ENCODE measurements around the gene TFB2M. TPM values are rescaled to one million over a fixed set of nuclear protein-coding genes. Genes with fewer than 3 reads are reported as not detected.

Gene TFB2M
- total RNA-seq, 1 donor from 2014 or later: 9.5 TPM

DNA sequence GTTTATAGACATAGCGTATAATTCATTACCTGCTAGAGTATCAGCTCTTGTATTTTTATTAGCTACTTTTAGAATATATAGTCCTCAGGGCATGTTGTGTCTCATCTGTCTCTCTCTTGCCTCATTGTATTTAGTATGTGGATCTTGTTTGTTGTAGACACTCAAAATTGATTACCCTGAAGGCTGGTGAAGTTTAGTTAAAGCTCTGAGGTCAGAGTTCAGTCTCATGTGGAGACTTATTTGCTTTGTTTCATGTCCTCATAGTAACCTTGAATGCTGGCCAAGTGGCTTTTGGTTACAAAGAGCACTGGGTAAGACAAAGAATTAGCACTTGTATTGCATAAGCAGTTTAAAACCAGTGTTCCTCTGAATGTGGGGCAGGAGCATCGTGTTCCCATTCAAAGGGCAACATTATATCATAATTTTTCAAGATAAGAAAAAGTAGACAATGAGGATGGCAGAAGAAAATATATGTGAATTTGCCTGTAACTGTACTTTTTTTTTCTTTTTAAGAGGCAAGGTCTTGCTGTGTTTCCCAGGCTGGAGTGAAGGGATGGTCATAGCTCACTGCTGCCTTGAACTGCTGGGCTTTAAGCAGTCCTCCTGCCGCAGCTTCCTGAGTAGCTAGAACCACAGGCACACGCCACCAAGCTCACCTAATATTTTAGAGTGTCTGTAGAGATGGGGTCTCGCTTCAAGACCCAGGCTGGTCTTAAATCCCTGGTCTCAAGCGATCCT is 17.6 kb upstream of the TFB2M start:
- no peak for DNase-seq (ENCODE audit: low spot score)
- H3K9me3 Mint-ChIP-seq (ENCODE audit: unreplicated experiment): no peaks in the 10 kb centered on the region

DNA sequence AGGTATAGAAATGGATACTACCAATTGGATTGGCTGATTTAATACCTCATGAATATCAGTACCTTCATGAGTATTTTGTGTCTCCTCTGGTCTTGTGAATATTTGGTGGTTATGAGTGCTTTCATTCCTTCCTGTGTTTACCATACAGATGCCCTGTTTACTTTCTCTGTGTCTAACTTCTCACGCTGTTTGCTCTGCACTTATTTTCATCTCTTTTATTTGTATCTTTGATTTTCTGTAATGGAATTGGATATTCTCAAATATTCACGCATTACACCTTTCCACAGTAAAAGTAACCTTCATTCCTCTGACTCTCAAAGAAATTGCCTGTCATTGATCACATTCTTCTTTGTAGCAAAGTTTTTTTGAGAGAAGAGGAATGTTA is 17.0 kb upstream of the TFB2M start:
- TF ChIP-seq, protein P1, sequence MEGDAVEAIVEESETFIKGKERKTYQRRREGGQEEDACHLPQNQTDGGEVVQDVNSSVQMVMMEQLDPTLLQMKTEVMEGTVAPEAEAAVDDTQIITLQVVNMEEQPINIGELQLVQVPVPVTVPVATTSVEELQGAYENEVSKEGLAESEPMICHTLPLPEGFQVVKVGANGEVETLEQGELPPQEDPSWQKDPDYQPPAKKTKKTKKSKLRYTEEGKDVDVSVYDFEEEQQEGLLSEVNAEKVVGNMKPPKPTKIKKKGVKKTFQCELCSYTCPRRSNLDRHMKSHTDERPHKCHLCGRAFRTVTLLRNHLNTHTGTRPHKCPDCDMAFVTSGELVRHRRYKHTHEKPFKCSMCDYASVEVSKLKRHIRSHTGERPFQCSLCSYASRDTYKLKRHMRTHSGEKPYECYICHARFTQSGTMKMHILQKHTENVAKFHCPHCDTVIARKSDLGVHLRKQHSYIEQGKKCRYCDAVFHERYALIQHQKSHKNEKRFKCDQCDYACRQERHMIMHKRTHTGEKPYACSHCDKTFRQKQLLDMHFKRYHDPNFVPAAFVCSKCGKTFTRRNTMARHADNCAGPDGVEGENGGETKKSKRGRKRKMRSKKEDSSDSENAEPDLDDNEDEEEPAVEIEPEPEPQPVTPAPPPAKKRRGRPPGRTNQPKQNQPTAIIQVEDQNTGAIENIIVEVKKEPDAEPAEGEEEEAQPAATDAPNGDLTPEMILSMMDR (IDR thresholded peaks at IDR 0.05; ENCODE audit: unreplicated experiment): no peak
- Mint-ChIP-seq H3K27ac (ENCODE audit: unreplicated experiment) (no peak overlapping the region), H3K4me3 (ENCODE audit: unreplicated experiment) (no peak overlapping the region), H3K27me3 (ENCODE audit: unreplicated experiment) (no peaks in the 10 kb centered on the region), H3K9me3 (ENCODE audit: unreplicated experiment) (no peaks in the 10 kb centered on the region), H3K4me1 (ENCODE audit: unreplicated experiment) (peaks cover 11% of the 10 kb centered on the region), H3K36me3 (ENCODE audit: low read depth, unreplicated experiment) (peaks cover 7% of the 10 kb centered on the region)
- DNase-seq (ENCODE audit: low spot score): no peak

More for the DNA sequence above, 17.6 kb upstream of the TFB2M start:
- no peaks in the 10 kb centered on the region for H3K27me3 Mint-ChIP-seq (ENCODE audit: unreplicated experiment)
- peaks cover 8% of the 10 kb centered on the region for H3K4me1 Mint-ChIP-seq (ENCODE audit: unreplicated experiment)
- peaks cover 7% of the 10 kb centered on the region for H3K36me3 Mint-ChIP-seq (ENCODE audit: low read depth, unreplicated experiment)
- H3K27ac Mint-ChIP-seq (ENCODE audit: unreplicated experiment): no peak overlapping the region
- TF ChIP-seq, protein P1 (IDR thresholded peaks at IDR 0.05; ENCODE audit: unreplicated experiment): no peak
- no peak overlapping the region for H3K4me3 Mint-ChIP-seq (ENCODE audit: unreplicated experiment)

DNA sequence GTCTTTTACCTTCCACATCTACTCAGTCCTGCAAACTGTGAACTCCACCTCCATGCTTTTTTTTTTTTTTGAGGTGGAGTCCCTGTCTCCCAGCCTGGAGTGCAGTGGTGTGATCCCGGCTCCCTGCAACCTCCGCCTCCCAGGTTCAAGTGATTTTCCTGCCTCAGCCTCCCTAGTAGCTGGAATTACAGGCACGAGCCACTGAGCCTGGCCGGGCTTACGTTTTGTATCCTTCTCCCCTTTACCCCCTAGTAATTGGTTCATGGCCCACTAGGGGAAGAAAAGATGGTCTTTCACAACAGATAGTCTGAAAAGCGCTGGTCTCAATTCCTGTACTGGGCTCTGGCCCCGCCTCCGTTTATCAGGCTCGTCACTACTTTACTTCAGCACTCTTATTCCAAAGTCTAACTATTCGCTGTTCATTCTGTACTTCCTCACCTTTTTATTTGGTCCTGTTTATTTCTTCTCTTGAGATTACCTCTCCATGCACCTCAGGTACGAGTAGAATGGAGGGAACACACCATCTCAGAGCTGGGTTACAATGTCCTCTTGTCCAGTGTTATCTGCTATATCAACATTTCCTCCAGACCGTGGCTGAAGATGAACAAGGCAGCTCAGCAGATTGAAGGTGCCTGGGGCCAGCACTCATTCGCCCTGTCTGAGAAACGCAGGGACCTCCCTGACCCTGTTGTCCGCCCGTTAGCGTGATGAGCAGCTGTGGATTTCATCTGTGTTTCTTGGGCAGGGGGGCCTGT is 16.4 kb upstream of the TFB2M start:
- no peak overlapping the region for H3K27ac Mint-ChIP-seq (ENCODE audit: unreplicated experiment)
- peaks cover 15% of the 10 kb centered on the region for H3K4me1 Mint-ChIP-seq (ENCODE audit: unreplicated experiment)
- no peak for DNase-seq (ENCODE audit: low spot score)

GRCh38 chr1:246580497-246581370 is 14.7 kb upstream of the TFB2M start:
- peaks cover 7% of the 10 kb centered on the region for H3K36me3 Mint-ChIP-seq (ENCODE audit: low read depth, unreplicated experiment)
- H3K4me3 Mint-ChIP-seq (ENCODE audit: unreplicated experiment): no peak overlapping the region
- no peaks in the 10 kb centered on the region for H3K9me3 Mint-ChIP-seq (ENCODE audit: unreplicated experiment)
- peaks cover 2% of the 10 kb centered on the region for H3K27me3 Mint-ChIP-seq (ENCODE audit: unreplicated experiment)
- TF ChIP-seq, protein P1 (IDR thresholded peaks at IDR 0.05; ENCODE audit: unreplicated experiment): no peak
- H3K4me1 Mint-ChIP-seq (ENCODE audit: unreplicated experiment): peaks cover 20% of the 10 kb centered on the region
- no peak overlapping the region for H3K27ac Mint-ChIP-seq (ENCODE audit: unreplicated experiment)
- DNase-seq (ENCODE audit: low spot score): no peak

More for the DNA sequence above, 16.4 kb upstream of the TFB2M start:
- no peaks in the 10 kb centered on the region for H3K27me3 Mint-ChIP-seq (ENCODE audit: unreplicated experiment)
- H3K4me3 Mint-ChIP-seq (ENCODE audit: unreplicated experiment): no peak overlapping the region
- no peaks in the 10 kb centered on the region for H3K9me3 Mint-ChIP-seq (ENCODE audit: unreplicated experiment)
- TF ChIP-seq, protein P1 (IDR thresholded peaks at IDR 0.05; ENCODE audit: unreplicated experiment): no peak
- peaks cover 7% of the 10 kb centered on the region for H3K36me3 Mint-ChIP-seq (ENCODE audit: low read depth, unreplicated experiment)

Measured in endothelial cell (in vitro differentiated cells).